ENCODE results near the gene NPHP4. TPM values are rescaled to one million over a fixed set of nuclear protein-coding genes. Genes with fewer than 3 reads are reported as not detected.

Gene NPHP4
- total and polyA plus RNA-seq, 2 donors (not counting 3 experiments of a cell fraction or from before 2014, with no cell fraction given), result 4.4 to 11.7 TPM

DNA sequence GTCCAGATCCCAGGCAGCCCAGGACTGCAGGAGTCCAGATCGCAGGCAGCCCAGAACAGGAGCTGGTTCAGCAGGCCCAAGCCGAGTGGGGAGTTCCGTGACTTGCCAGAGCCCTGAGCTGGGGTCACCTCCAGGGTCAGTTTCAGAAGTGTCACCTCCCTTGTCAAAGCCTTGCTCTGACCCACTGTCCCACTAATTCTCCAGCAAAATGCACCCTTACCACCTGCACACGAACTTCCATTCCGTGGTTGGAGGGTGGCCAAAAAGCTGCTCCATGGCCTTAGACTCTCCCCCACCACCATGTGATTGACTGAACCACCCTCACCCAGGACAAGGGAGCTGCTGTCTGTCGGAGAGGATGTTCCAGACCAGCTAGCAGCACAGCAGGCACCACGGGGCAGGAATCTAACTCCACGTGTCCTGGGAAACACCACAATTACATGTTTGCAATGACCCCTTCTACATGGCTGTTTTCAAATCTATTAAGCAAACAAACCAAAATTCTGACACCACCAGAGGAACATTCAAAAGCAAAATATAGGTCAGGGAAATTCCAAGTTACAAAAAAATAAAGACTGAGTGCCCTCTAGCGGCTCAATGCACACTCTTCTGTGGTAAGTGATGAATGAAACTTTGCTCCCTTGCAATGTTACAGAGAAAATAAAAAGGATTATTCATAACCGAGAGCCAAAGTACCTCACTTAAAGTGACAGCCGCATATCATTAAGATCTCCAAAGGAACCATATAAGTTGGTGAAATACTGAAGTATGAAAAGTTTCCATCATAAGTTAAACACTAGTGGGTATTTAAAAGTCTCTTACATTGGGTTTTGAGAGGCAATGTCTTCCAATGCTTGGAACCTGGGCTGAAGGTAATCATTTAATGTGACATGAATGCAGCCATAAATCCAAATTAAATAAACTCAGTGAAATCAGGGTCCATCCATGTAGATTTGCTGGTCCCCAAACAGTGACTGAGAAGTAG lies 76.3 kb downstream of the NPHP4 start:
- no peaks in the 10 kb centered on the region for H3K79me2 ChIP-seq (ENCODE audit: control insufficient read depth, insufficient read depth, low read length)
- FAIRE-seq (peak; percentile 69), DNase-seq (ENCODE audit: low read depth, low spot score) (peak; percentile 40)
- H4K20me1 ChIP-seq (replicated peaks; ENCODE audit: control insufficient read depth, extremely low read depth, insufficient read depth, low read length), result no peaks in the 10 kb centered on the region
- no peak overlapping the region for H2AFZ ChIP-seq (ENCODE audit: low read depth, low read length)
- TF ChIP-seq EZH2 (IDR thresholded peaks at IDR 0.05; ENCODE audit: borderline replicate concordance, low read depth, low read length, severe bottlenecking) (no peak), JUN (IDR thresholded peaks at IDR 0.05; ENCODE audit: borderline replicate concordance, insufficient read depth, insufficient read length, low read depth) (no peak), MAX (IDR thresholded peaks at IDR 0.05; ENCODE audit: insufficient read depth, insufficient read length) (no peak), FOS (IDR thresholded peaks at IDR 0.05; ENCODE audit: borderline replicate concordance, insufficient read depth, low read length) (no peak), POLR2AphosphoS5 (IDR thresholded peaks at IDR 0.05; ENCODE audit: insufficient read depth, low read depth, low read length) (no peak), MYC (IDR thresholded peaks at IDR 0.05; ENCODE audit: low read depth, low read length) (no peak), POLR2A (IDR thresholded peaks at IDR 0.05; ENCODE audit: low read depth, low read length) (no peak)
- TF ChIP-seq, protein P1, sequence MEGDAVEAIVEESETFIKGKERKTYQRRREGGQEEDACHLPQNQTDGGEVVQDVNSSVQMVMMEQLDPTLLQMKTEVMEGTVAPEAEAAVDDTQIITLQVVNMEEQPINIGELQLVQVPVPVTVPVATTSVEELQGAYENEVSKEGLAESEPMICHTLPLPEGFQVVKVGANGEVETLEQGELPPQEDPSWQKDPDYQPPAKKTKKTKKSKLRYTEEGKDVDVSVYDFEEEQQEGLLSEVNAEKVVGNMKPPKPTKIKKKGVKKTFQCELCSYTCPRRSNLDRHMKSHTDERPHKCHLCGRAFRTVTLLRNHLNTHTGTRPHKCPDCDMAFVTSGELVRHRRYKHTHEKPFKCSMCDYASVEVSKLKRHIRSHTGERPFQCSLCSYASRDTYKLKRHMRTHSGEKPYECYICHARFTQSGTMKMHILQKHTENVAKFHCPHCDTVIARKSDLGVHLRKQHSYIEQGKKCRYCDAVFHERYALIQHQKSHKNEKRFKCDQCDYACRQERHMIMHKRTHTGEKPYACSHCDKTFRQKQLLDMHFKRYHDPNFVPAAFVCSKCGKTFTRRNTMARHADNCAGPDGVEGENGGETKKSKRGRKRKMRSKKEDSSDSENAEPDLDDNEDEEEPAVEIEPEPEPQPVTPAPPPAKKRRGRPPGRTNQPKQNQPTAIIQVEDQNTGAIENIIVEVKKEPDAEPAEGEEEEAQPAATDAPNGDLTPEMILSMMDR (IDR thresholded peaks at IDR 0.05; ENCODE audit: extremely low read depth in 1 of 2, insufficient read depth in 1 of 2, low read depth in 1 of 2, low read length in 2 of 2), result peak; percentile 46 to 61
- H3K9me1 ChIP-seq (replicated peaks; ENCODE audit: control insufficient read depth, extremely low read depth, insufficient read depth, low read length), result no peaks in the 10 kb centered on the region
- no peak overlapping the region for H3K27ac ChIP-seq (ENCODE audit: insufficient read depth, low read depth, low read length)
- H3K4me3 ChIP-seq (replicated peaks in 1 of 3; ENCODE audit: insufficient read depth in 1 of 3, low read depth in 1 of 3, low read length in 3 of 3), result no peak overlapping the region
- H3K9ac ChIP-seq (replicated peaks; ENCODE audit: extremely low read depth, insufficient read depth, low read length), result no peak overlapping the region
- ChIA-PET CTCF (interaction anchor here (0.6 to 4.8 kb wide), 6 partner anchors 8 to 1259 kb away, joined by 3 to 45 read pairs (median 4); no protein-coding TSS in a partner anchor), POLR2A (no interaction called here)
- BruUV-seq (replicated peaks), result no TSS peak
- no peaks in the 10 kb centered on the region for H3K36me3 ChIP-seq (ENCODE audit: control insufficient read depth in 2 of 2, extremely low read depth in 1 of 2, insufficient read depth in 2 of 2, low read length in 2 of 2)
- H3K9me3 ChIP-seq (replicated peaks; ENCODE audit: control insufficient read depth, insufficient read depth, low read length), result no peaks in the 10 kb centered on the region
- dilution Hi-C loops (cut with MboI; ENCODE audit: extremely low pct_ligation_motif_present, low sequenced_read_pairs), result no loop called here
- H3K27me3 ChIP-seq (ENCODE audit: control insufficient read depth in 2 of 2, insufficient read depth in 2 of 2, low read length in 2 of 2), result no peaks in the 10 kb centered on the region
- no peaks in the 10 kb centered on the region for H3K4me1 ChIP-seq (ENCODE audit: control insufficient read depth, extremely low read depth, insufficient read depth, low read length)
- intact Hi-C loops (cut with micrococcal nuclease), result loop anchor here (1.0 to 2.0 kb wide), 3 partner anchors 59 to 1263 kb away; no protein-coding TSS in a partner anchor
- no peak overlapping the region for H3K4me2 ChIP-seq (ENCODE audit: insufficient read depth, low read length)

Measured in endothelial cell of umbilical vein (primary cell).